Skeletal muscle cell (primary cell): ENCODE measurements around the gene ADGRV1.

Experiments used
- DNase-seq: peaks from one replicate; pipeline ENCODE4 v3.0.0-alpha.2; 2010; ENCODE audit warnings: low read depth
- H3K4me3 ChIP-seq: 2 replicates; pipeline ENCODE4 v1.5.1; 2011; ENCODE audit warnings: low read depth, mild to moderate bottlenecking, control low read depth, low read length, moderate library complexity

The ADGRV1 gene

DNA sequence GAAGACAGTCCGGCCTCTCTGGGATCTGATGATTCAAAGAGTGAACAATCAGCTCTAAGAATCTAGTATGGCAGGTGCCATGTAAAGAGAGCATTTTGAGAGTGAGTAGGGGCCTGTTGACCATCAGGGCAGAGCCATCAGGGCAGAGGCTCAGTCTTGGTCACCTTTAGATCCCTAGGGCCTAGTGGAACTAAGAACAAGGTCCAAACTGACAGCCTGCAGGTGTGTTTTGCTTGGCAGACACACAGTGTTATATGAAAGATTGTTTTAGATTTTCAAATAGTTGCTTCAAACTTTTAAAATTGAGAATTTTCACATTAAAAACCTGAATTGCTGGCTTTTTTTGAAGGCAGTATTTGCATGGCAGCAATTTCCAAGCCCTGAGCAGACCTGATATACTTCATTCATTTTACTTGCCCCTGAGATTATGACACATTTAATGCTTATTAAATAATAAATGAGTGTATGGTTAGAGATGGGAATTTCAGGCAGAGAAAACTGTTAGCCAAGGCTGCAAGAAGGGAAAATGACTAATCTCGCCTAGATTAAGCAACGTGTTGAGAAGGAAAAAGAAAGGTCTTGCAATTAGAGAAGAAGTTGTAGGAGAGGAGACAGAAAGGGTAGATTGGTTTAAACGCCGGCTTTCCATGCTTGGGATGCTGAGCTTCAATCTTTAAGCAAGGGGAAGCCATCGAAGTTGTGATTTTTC lies 544.9 kb downstream of the ADGRV1 start:
- DNase-seq = no peak

GRCh38 chr5:91104062-91104448 lies 545.5 kb downstream of the ADGRV1 start:
- no peak for DNase-seq

More for the DNA sequence above, 544.9 kb downstream of the ADGRV1 start:
- H3K4me3 ChIP-seq = no peak overlapping the region

GRCh38 chr5:91106842-91107511 lies 548.4 kb downstream of the ADGRV1 start:
- no peak overlapping the region for H3K4me3 ChIP-seq
- DNase-seq = no peak

More at GRCh38 chr5:91104062-91104448, 545.5 kb downstream of the ADGRV1 start:
- no peak overlapping the region for H3K4me3 ChIP-seq

GRCh38 chr5:91109634-91110033 lies 551.0 kb downstream of the ADGRV1 start:
- DNase-seq = no peak

GRCh38 chr5:91110686-91111085 lies 552.1 kb downstream of the ADGRV1 start:
- DNase-seq = peak; percentile 48
- no peak overlapping the region for H3K4me3 ChIP-seq

More at GRCh38 chr5:91109634-91110033, 551.0 kb downstream of the ADGRV1 start:
- H3K4me3 ChIP-seq = no peak overlapping the region

GRCh38 chr5:91111473-91112238 lies 553.1 kb downstream of the ADGRV1 start:
- DNase-seq = no peak
- no peak overlapping the region for H3K4me3 ChIP-seq

- no peak for DNase-seq
- no peak overlapping the region for H3K4me3 ChIP-seq
Observed at GRCh38 chr5:91114658-91115057, 556.1 kb downstream of the ADGRV1 start.

DNA sequence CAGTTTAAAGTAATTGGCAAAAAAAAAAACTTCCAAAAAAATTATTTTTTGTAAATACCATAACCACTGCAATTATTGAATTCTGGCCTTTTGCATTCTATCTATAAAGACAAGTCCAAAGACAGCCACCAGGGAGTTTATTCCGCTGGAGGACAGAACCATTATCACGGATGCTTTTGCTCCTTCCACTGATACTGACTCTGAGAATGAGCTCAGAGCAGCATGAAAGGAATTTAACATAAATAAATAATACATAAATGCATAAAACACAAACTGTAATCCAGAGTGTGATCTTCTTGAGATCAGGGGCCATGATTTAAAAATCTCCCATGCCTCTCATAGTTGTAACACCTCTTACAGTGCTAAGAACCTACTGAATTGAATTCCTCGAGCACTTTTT lies 559.8 kb downstream of the ADGRV1 start:
- H3K4me3 ChIP-seq = no peak overlapping the region
- no peak for DNase-seq

DNA sequence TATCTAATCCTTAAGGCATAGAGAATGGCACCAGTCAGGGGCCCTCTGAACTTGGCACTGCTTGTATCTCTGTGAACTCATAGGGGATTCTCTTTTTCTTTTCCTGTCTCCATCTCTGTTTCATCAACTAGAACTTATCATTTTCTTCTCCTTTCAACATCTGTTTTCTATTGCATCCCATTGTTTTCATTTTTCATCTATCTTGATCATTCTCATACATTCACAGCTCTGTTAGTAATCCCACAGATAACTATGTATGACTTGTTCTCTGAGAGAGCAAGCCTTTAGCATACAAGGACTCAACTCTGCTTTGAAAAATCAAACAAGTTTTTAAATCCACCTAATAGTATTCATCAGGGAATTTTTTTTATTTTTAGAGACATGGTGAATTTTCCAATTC lies 560.2 kb downstream of the ADGRV1 start:
- no peak for DNase-seq
- H3K4me3 ChIP-seq = no peak overlapping the region

- DNase-seq = no peak
- H3K4me3 ChIP-seq = no peak overlapping the region
Observed at GRCh38 chr5:91119217-91119616, 560.6 kb downstream of the ADGRV1 start.

GRCh38 chr5:91119981-91120850 lies 561.6 kb downstream of the ADGRV1 start:
- no peak overlapping the region for H3K4me3 ChIP-seq
- DNase-seq = no peak

GRCh38 chr5:91121347-91121993 lies 562.9 kb downstream of the ADGRV1 start:
- no peak for DNase-seq
- H3K4me3 ChIP-seq = no peak overlapping the region

DNA sequence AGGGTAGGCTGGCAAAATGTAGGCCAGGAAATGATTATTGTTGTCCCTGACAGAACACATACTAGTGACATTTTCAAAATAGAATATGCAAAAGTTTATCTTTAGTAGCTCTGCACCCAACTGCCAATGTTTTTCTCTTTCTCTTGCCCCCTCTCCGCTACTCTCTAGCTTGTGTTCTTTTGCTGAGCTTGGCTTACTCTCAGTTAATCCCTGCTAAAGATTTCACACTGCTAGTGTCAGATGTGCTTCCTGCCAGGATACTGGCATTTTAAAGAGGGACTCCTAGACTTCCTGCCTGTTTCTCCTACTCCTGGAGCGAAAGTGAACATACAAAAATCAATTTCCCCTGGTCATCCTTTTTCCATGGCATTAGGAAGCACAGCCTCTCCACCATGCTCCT lies 564.1 kb downstream of the ADGRV1 start:
- H3K4me3 ChIP-seq = no peak overlapping the region
- DNase-seq = no peak

DNA sequence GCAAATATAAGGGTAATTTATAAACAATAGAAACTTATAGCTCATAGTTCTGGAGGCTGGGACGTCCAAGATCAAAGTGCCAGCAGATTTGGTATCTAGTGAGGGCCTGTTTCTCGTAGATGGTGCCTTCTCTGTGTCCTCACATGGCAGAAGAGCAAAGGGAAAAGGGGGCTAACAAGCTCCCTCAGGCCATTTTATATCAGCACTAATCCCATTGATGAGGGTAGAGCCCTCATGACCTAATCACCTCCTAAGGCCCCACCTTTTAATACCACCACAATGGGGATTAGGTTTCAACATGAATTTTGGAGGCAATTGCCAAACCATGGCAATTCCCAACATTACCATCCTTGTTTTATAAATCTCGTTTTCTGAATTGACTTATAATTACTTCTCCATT lies 564.7 kb downstream of the ADGRV1 start:
- no peak for DNase-seq
- H3K4me3 ChIP-seq = no peak overlapping the region

GRCh38 chr5:91123901-91124300 lies 565.3 kb downstream of the ADGRV1 start:
- no peak overlapping the region for H3K4me3 ChIP-seq
- DNase-seq = no peak

DNA sequence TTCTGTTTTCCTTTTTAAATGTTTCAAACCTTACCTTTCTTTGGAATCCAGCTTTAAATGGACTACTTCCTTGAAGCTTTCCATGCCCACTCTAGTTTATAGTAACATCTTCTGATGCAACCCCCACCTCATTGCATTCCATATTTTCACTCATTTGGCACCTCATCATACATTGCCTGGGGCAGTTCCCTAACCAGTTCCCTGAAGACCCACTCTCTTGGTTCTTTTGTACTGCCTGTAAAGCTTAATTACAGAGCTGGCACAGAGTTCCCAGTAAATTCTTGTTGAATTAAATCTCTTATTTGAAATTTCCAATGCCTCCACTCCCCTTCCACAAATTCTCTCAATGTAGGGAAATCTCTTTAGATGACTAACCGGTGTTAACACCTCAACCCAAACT lies 567.3 kb downstream of the ADGRV1 start:
- H3K4me3 ChIP-seq = no peak overlapping the region
- no peak for DNase-seq

DNA sequence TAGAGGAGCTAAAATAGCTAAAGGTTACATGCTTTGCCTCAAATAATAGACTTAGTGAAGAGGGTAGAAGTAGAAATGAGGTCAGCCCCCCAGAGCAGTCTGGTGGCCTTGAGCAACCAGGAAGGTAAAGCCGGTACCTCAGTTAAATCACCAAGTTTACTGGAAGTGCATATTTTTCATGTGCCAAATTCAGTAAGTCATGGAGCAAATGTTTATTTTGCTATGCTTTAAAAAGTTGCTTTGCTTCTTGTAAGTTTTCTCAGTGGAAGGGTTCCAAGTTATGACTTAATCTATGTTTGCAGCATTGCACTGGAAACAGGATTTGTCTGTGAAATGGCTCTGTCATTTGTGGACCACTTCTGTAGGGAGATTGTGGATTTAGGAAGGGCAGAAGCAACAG lies 567.9 kb downstream of the ADGRV1 start:
- peak; percentile 79 for DNase-seq
- no peak overlapping the region for H3K4me3 ChIP-seq

- DNase-seq = no peak
- H3K4me3 ChIP-seq = no peak overlapping the region
Observed at GRCh38 chr5:91126888-91127287, 568.3 kb downstream of the ADGRV1 start.

DNA sequence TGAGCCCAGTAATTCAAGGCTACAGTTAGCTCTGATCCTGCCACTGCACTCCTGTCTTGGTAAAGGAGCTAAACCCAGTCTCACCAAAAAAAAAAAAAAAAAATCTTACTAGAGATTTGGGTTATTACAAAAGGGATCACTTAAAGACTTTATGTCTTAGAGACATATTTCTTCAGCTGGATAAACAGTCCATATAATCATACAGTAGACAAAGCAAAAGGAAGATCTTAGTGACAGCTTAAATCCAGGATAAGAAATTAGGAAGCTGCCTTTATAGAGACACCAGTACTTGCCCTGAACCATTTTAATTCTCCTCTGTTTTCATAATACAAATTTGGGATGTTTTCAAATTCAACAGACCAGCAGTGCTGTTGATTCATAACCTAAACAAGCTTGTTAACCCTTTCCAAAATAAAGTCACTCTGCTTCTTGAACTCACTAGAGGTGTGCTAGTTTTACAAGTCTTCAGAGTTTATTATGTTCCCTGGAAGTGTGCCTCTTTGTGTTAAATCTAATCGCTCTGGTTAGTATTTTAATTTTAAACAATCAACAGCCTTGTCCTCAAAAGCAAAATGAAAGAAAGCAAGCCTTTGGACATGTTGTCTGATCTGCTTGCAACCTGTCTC lies 569.0 kb downstream of the ADGRV1 start:
- DNase-seq = no peak

More for the DNA sequence above, 569.0 kb downstream of the ADGRV1 start:
- H3K4me3 ChIP-seq = no peak overlapping the region
